HPDE6-E6E7 (cell line): Measurements from ENCODE around the gene ADIPOR2.
"Not testable (repeated sequence)": the region's sequence is repeated elsewhere in the genome, so short reads cannot be mapped to it uniquely, and the experiment has no call there.

Experiments used
- DNase-seq: peaks from one replicate; pipeline ENCODE4 v3.0.0; 2011; ENCODE audit warnings: missing footprints; ENCODE audit errors: extremely low spot score

The ADIPOR2 gene

DNA sequence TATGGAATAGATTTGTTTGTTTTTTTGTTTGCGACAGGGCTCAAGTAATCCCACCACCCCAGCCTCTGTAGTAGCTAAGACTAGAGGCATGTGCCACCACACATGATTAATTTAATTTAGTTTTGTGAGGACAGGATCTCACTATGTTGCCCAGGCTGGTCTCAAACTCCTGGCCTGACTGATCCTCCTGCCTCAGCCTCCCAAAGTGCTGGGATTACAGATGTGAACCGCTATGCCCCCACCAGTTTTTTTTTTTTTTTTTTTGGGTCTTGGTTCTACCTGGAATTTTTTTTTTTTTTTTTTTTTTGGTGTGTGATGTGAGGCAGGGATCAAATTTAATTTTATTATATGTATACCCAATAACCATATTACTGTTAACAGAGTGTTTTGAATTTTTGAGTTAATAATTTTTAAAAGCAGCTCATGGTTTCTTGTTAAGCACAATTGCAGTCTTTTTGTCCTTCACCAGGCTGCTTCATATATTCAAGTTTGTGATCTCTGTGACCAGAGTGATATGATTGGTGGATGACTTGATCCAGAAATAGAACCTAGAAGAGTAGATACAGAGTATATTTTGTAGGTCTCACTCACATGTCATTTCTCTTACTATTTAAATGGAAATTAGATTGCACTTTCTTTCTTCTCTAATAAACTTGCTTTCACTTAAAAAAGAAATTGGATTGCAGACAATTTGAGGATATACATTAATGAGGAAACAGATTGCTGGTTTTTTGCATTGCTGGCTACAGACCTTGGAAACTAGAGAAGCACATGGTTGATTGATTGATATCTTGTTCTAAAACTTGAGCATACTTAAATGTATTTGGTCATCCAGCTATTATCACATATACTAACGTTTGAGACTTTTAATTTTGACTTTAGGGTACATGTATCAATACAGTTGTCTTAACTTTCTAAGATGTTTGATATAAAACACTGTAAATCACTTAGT, 13.2 kb downstream of the ADIPOR2 start:
- DNase-seq: no peak

DNA sequence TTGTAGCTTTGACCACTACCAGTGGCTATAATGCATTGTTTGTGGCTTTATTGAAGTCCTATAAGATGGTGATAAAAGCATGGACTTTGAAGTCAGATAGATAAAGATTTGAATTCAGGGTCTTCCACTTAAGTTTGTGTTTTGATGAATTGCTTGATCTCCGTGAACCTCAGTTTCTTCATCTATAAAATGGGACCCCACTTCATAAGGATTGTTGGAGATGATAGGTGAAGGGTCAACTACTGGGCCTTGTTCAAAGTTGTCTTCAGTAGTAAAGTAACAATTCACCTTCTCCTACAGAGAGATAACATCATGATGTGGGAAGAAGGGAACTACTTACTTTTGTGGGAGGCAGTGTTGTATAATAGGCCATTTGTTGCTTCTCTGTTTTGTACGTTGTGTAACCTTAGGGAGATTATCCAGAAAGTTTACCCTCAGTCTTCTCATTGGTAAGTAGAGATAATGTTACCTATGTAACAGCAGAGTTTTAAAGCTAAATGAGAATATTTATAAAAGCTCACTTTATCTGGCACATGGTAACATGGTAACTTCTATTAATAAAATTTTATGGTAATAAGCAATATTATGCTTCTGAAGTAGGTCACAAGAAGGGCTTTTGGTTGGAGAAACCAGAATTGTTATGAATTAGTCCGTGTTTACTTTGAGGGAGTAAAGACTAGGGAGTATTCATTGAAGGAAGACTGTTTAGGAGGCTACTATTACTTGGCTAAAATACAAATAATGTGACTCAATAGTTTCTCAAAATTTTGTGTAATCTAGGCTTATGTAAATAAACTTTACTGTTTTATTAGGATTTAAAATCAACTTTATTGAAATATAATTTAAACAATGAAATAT, 15.1 kb downstream of the ADIPOR2 start:
- no peak for DNase-seq

DNA sequence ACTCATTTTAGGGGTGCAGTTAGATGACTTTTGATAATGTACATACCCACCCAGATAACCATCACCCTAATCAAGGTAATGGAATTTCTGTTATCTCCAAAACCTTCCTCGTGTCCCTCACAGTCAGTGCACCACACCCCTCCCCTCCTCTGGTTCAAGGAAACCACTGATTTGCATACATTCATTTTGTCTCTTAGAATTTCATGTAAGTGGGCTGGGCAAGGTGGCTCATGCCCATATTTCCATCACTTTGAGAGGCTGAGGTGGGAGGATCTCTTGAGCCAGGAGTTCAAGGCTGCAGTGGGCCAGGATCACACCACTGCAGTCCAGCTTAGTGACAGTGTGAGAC, 15.7 kb downstream of the ADIPOR2 start:
- DNase-seq: no peak

DNA sequence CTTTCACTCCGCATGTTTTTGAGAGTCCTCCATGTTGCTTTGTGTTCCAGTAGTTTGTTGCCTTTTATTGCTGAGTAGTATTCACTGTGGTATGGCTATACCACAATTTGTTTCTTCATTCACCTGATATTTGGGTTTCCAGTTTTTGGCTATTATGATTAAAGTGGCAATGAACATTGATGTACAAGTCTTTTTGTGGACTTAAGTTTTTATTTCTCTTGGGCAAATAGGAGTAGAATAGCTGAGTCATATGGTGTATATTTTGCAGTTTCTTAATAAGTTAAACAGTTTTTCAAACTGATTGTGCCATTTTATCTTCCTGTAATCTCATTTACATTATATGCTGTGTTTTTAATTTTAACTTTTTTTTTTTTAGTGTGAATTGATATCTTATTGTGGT, 16.2 kb downstream of the ADIPOR2 start:
- DNase-seq: no peak

DNA sequence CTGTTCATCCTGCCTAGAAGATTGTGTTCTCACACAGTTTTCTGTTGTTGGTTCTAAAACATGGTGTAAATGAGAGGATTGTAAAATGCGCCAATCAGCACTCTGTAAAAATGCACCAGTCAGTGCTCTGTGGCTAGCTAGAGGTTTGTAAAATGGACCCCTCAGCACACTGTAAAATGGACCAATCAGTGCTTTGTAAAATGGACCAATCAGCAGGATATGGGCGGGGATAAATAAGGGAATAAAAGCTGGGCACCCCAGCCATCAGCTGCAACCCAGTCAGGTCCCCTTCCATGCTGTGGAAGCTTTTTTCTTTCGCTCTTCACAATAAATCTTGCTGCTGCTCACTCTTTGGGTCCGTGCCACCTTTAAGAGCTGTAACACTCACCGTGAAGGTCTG, 19.1 kb downstream of the ADIPOR2 start:
- not testable (repeated sequence) for DNase-seq

DNA sequence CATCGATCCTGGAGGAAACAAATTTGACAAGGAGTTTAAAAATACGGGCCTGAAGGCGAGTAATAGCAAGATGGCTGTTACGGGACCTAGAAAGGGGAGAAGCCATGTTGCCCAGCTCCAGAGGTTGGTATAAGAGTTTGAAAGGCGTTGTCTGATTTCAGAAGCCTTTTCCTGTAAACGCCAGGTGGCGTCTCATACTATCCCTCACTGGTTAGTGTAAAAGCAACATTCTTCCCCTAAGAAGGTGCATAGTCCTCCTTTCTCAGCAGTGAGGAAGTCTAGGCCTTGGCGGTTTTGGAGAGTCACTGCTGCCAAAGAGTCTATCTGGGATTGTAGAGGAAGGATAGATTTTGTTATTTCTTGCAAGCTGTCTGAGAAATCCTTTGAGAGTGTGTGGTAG, 20.0 kb downstream of the ADIPOR2 start:
- DNase-seq: not testable (repeated sequence)

DNA sequence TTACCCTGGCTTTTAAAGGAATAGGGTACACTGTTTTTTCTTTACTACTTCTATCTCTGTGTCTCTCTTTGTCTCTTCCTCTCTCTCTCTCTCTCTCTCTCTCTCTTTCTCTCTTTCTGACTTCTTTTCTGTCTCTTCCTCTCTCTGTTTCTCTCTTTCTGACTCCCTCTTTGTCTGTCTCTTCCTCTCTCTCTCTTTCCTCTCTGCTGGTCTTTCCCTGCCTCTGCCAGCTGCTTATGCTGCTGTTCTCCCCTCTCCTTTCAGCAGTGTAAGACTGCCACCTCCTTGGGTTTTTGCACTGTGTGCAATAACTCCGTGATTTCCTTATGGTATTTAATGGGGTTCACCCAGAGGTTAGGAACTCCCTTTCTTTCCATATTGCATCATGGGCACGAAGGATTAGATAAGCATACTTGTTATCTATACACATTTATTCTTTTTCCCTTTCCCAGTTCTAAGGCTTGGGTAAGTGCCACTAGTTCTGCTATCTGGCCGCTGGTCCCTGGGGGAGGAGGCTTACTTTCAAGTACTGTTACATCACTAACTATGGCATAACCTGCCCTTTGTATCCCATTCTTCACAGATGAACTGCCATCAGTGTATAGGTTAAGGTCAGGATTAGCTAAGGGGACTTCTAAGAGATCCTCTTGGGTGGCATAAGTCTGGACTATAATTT, 20.8 kb downstream of the ADIPOR2 start:
- not testable (repeated sequence) for DNase-seq

DNA sequence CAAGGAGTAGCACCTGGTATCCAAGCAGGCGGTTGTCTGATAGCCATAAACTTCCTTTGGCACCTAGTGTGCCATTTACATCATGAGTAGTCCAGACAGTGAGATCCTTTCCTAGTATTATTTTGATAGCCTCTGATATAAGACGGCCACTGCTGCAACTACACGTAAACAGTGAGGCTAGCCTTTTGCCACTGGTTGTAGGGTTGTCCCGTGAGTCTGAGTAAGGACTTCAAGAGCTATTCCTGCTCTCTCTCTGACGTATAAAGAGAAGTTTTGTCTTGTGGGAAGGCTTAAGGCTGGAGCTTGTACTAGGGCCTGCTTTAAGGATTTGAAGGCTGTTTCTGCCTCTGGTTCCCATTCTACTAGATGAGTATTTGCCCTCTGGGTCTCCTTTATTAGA, 21.4 kb downstream of the ADIPOR2 start:
- DNase-seq: not testable (repeated sequence)

DNA sequence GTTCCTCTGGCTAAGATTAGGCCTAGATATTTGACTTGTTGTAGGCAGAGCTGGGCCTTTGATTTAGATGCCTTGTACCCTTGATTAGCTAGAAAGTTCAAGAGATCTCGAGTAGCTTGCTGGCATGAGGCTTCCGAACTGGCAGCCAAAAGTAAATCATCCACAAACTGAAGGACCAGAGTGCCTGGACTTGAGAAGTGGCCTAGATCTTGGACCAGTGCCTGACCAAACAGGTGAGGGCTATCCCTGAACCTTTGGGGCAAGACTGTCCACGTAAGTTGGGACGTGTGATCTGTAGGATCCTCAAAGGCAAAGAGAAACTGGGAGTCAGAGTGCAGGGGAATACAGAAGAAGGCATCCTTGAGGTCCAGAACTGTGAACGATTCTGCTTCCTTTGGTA, 22.0 kb downstream of the ADIPOR2 start:
- not testable (repeated sequence) for DNase-seq

DNA sequence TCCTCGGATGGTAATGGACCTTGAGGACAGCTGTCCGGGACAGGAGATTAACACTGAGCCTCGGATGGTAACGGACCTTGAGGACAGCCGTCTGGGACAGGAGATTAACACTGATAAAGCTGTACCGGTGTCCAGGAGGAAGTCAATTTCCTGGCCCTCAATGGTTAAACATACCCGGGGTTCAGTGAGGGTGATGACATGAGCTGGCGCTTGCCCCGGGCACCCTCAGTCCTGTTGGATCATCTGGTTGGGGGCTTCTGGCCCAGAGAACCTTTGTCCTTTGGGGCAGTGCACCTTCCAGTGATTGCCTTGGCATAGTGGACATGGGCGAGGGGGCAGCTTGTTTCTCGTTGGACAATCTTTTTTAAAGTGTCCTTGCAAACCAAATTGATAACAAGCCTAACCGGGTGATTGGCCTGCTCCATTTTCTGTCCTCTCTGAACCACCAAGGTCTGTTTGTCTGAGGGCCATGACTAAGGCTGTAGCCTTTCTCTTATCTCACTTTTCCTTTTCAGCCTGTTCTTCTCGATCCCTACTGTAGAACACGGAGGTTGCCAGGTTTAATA, 23.0 kb downstream of the ADIPOR2 start:
- not testable (repeated sequence) for DNase-seq

DNA sequence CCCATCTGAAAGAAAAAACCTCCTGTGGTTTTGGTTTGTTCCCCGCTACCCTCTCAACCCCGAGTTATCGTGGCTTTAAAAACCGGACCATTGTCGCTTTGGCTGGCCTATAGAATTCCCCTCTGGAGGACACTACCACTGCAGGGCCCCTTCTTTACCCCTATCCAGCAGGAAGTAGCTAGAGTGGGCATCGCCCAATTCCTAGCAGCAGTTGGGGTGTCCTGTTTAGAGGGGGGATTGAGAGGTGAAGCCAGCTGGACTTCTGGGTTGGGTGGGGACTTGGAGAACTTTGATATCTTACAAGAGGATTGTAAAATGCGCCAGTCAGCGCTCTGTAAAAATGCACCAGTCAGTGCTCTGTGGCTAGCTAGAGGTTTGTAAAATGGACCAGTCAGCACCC, 24.6 kb downstream of the ADIPOR2 start:
- not testable (repeated sequence) for DNase-seq

DNA sequence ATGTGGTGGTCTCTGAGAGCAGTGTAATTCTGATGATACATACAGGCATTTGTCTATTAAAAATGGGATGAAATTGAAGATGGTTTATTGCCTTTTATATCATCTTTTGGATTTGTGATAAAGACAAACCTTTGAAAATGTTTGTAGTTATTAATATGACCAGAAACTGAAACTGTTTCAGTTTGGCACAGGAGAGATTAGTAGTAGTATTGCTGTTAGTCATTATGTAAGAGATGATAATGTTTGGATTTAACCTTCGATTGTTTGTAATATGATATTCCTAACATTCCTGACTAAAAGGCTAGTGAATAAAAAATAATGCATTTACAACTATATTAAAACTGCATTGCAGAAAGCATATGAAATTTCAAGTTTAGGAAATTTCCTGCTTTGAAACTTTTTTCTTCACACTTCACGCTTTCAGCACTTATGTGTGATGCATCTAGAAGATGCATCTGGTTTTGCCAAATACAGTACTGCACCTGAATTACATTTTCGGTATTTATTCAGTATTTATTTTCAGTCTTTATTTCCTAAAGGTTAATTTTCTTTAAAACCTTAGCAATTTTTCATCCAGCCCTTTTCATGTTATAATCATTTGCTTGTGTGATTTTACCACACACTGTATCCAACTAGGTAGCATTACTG, 25.5 kb downstream of the ADIPOR2 start:
- DNase-seq: no peak

DNA sequence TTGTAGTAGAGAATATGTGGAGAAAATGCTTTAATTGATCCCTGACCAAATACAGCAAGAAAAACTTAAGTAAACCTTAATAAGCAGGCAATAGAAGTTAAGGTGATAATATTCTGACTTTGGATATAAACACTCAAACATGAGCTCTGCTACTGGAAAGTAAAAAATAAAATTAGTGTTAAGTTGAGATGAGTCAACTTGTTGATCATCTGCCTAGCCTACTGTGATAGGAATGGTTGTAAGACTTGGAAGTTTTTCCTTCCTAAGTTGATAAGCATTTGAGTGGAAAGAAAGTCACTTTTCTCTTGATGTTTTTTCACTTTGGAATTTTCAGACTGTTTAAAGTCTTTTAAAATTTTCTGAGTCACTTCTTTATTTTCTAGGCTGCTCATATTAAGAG, 26.0 kb downstream of the ADIPOR2 start:
- DNase-seq: no peak

DNA sequence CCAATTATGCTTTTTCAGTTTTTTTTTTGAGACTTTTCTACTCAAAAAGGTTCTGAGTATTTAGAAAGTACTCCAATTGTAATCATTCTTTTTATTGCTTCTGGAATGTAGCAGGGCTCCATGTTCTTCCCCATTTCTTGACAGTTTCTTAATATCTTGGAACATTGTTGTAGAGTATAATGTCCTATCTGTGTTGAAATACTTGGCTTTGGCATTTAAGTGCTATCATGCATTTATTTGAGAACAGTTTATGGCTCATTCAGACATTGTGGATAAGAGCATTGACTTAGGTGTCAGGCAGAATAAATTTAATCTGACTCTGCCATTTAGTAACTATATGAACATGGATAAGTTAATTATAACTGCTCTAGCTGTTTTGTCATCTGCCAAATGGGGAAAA, 28.3 kb downstream of the ADIPOR2 start:
- no peak for DNase-seq

DNA sequence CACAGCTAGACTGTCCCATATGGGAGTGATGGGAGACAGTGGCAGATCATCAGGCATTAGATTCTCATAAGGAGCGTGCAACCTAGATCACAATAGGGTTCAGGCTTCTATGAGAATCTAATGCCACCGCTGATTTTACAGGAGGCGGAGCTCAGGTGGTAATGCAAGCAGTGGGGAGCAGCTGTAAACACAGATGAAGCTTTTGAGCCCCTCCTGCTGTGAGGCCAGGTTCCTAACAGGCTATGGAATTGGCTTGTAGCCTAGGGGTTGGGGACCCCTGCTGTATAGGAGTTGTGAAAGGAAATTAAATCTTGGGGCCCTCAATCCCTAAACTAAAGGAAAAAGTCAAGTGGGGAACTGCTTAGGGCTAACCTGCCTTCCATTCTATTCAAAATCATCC, 29.6 kb downstream of the ADIPOR2 start:
- no peak for DNase-seq

DNA sequence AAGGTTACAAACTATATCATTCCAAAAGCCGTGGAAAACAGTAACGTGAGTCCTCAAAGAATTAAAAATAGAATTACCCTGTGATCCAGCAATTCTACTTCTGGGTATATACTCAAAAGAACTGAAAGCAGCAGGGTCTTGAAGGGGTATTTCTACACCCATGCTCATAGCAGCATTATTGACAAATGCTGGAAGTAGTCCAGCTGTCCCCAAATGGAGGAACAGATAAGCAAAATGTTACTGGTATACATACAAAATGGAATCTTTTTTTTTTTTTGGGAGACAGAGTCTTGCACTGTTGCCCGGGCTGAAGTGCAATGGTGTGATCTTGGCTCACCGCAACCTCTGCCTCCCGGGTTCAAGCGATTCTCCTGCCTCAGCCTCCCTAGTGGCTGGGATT, 32.9 kb downstream of the ADIPOR2 start:
- DNase-seq: no peak

DNA sequence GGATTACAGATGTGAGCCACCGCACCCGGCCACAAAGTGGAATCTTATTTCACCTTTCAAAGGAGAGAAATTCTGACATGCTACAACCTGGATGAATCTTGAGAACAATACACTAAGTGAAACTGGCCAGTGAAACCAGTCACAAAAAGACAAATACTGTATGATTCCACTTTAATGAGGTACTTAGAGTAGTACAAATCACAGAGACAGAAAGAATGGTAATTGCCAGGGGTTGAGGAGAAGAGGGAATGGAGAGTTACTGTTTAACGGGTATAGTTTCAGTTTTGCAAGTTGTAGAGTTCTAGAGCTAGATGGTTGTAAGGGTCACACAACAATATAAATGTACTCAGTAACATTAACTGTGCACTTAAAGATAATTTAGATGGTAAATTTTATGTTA, 33.4 kb downstream of the ADIPOR2 start:
- DNase-seq: no peak

DNA sequence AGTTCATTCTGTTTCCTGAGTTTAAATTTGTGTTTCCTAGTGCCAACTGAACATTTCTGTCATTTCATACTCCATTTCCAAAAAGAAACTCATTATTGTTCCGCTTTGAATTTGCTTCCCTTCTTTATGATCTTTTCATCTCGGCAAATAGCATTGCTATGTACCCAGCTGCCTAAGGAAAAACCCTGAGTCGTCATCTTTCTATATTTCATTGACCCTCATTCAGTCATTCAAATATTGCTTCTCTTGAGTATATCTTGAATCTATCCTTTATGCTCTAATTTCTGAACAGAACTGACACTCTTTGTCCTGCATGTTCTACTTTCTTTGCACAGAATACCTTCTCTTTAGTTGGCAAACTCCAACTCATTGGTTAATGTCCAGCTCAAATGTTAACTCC, 35.9 kb downstream of the ADIPOR2 start:
- DNase-seq: no peak

DNA sequence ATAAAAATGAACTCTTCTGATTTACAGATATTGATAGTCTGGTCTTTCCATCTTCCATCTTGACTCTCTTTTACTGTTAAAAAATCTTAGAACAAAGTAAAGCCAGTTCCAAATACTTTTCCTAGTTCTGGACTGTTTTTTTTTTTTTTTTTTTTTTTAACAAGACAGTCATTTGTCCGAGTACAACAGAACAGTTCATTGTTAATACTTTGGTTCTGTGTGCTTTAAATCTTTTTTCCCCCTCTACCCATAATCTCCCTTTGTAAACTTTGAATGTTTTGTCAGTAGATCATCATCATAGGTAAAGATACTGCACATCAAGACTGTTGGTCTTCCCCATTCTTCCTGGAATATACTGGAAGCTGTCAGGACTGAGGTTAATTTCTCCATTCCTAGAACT, 38.0 kb downstream of the ADIPOR2 start:
- no peak for DNase-seq

DNA sequence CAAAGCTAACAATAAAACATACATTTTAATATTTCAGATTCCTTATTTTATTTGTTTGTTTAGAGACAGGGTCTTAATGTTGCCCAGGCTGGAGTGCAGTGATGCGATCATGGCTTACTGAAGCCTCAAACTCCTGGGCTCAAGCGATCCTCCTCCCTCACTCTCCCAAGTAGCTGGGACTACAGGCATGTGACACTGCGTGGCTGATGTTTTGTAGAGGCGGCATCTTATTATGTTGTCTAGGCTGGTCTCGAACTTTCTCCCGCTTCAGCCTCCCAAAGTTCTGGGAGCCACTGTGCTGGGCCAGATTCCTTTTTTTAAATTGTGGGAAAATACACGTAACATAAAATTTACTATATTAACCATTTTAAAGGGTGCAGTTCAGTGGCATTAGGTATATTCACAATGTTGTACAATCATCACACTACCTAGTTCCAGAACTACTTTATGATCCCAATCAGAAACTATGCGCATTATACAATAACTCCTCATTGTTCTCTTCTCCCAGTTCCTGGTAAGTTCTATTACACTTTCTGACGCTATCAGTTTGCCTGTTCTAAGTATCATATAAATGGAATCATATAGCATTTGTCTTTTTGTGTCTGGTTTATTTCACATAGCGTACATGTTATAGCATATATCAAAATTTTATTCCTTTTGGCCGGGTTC, 40.3 kb downstream of the ADIPOR2 start:
- no peak for DNase-seq

DNA sequence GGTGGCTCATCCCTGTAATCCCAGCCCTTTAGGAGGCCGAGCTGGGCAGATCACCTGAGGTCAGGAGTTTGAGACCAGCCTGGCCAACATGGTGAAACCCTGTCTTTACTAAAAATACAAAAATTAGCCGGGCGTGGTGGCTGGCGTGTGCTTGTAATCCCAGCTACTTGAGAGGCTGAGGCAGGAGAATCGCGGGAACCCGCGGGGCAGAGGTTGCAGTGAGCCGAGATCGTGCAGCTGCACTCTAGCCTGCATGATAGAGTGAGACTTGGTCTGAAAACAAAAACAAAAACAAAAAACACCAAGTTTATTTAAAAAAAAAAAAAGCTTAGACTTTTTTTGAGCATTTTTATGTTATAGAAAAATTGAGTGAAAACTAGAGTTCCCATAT, 40.8 kb downstream of the ADIPOR2 start:
- not testable (repeated sequence) for DNase-seq
